Thyroid gland (tissue), 4 donors: ENCODE measurements around the gene ENOX1. TPM values are rescaled to one million over a fixed set of nuclear protein-coding genes. Genes with fewer than 3 reads are reported as not detected.

Source experiments
- DNase-seq, 2 donors: peaks; one replicate each; pipeline ENCODE4 v3.0.0-alpha.2; 2019
- H3K27ac ChIP-seq, 3 donors: fragments of 200-600 bp; sonication (generic); 1 replicate in 2 of 3; 2 replicates in 1 of 3; pipeline ENCODE4 v1.5.1; 2016 to 2019; ENCODE audit warnings: mild to moderate bottlenecking in 1 of 3, moderate library complexity in 1 of 3
- H3K27me3 ChIP-seq: fragments of 200-600 bp; sonication (generic); one replicate; pipeline ENCODE4 v1.5.1; 2019
- H3K36me3 ChIP-seq, 2 donors: fragments of 200-600 bp; sonication (generic); one replicate each; pipeline ENCODE4 v1.5.1; 2016 to 2019
- H3K4me1 ChIP-seq, 2 donors: fragments of 200-600 bp; sonication (generic); one replicate each; pipeline ENCODE4 v1.5.1; 2017 to 2019
- H3K4me3 ChIP-seq, 3 donors: fragments of 200-600 bp; sonication (generic); replicated peaks in 1 of 3; 1 replicate in 2 of 3; 2 replicates in 1 of 3; pipeline ENCODE4 v1.5.1; 2016; ENCODE audit warnings: mild to moderate bottlenecking in 1 of 3
- H3K9me3 ChIP-seq: fragments of 200-600 bp; sonication (generic); one replicate; pipeline ENCODE4 v1.5.1; 2017
- CTCF ChIP-seq, 6 experiments: fragments of 200-600 bp in 3 of 6; fragments of 450-650 bp in 3 of 6; sonication (generic) in 3 of 6; IDR thresholded peaks; one replicate each; pipeline ENCODE4 v1.5.1; 2016 to 2019; ENCODE audit warnings: antibody characterized with exemption in 6 of 6, mild to moderate bottlenecking in 2 of 6, inconsistent platforms in 1 of 6, moderate library complexity in 1 of 6
- POLR2A ChIP-seq, 2 donors: fragments of 450-650 bp; IDR thresholded peaks; one replicate each; pipeline ENCODE4 v1.6.1; 2017; ENCODE audit warnings: antibody characterized with exemption in 2 of 2, mild to moderate bottlenecking in 2 of 2, moderate library complexity in 1 of 2
- WGBS, 2 donors: methylation state at CpG; one replicate each; pipeline ENCODE4 v1.1.5; 2017; 5-methylcytosine and 5-hydroxymethylcytosine counted together
- intact Hi-C: fragments of 100-400 bp; cut with DNase I; formaldehyde crosslinking; loops from one replicate; pipeline ENCODE4 v1.15.1; 2023
- total RNA-seq, 4 donors: library from RNA; depleted of rRNA; stranded (reverse); fragments of >200 nt; gene quantifications; one replicate each; pipeline ENCODE4 v1.2.3, GENCODE V29; 2016

The ENOX1 gene
- total RNA-seq, 4 donors from 2014 or later: 0.13 to 1.8 (median 0.31) TPM

GRCh38 chr13:43483930-43484329, 302.8 kb downstream of the ENOX1 start:
- no peaks in the 10 kb centered on the region for H3K36me3 ChIP-seq
- TF ChIP-seq POLR2A (IDR thresholded peaks at IDR 0.05) (no peak), CTCF (IDR thresholded peaks at IDR 0.05) (no peak)
- no peaks in the 10 kb centered on the region for H3K9me3 ChIP-seq
- intact Hi-C loops: no loop called here
- H3K27ac ChIP-seq: no peak overlapping the region
- no peaks in the 10 kb centered on the region for H3K4me1 ChIP-seq
- 84 to 89% methylated on average over 1 of the region's 1 CpG for WGBS, 2 donors
- no peak overlapping the region for H3K4me3 ChIP-seq
- no peaks in the 10 kb centered on the region for H3K27me3 ChIP-seq
- no peak for DNase-seq

GRCh38 chr13:43482641-43483040, 304.1 kb downstream of the ENOX1 start:
- no peak for TF ChIP-seq POLR2A (IDR thresholded peaks at IDR 0.05)
- TF ChIP-seq CTCF (IDR thresholded peaks at IDR 0.05): no peak
- 89 to 94% methylated on average over 3 of the region's 3 CpGs for WGBS, 2 donors
- H3K4me1 ChIP-seq: no peaks in the 10 kb centered on the region
- no peaks in the 10 kb centered on the region for H3K36me3 ChIP-seq
- H3K9me3 ChIP-seq: no peaks in the 10 kb centered on the region
- no peak overlapping the region for H3K4me3 ChIP-seq
- no peak overlapping the region for H3K27ac ChIP-seq
- DNase-seq: no peak
- H3K27me3 ChIP-seq: no peaks in the 10 kb centered on the region
- intact Hi-C loops: no loop called here

GRCh38 chr13:43482026-43482425, 304.7 kb downstream of the ENOX1 start:
- no peak overlapping the region for H3K27ac ChIP-seq
- no peaks in the 10 kb centered on the region for H3K4me1 ChIP-seq
- 94 to 97% methylated on average over 2 of the region's 2 CpGs for WGBS, 2 donors
- no peaks in the 10 kb centered on the region for H3K27me3 ChIP-seq
- no peaks in the 10 kb centered on the region for H3K36me3 ChIP-seq
- intact Hi-C loops: no loop called here
- H3K4me3 ChIP-seq: no peak overlapping the region
- no peaks in the 10 kb centered on the region for H3K9me3 ChIP-seq
- DNase-seq: no peak
- TF ChIP-seq CTCF (IDR thresholded peaks at IDR 0.05): no peak
- TF ChIP-seq POLR2A (IDR thresholded peaks at IDR 0.05): no peak

GRCh38 chr13:43478902-43479301, 307.9 kb downstream of the ENOX1 start:
- H3K4me3 ChIP-seq: no peak overlapping the region
- intact Hi-C loops: no loop called here
- no peaks in the 10 kb centered on the region for H3K4me1 ChIP-seq
- 86 to 90% methylated on average over 4 of the region's 4 CpGs for WGBS, 2 donors
- H3K27ac ChIP-seq: no peak overlapping the region
- no peak for DNase-seq
- H3K27me3 ChIP-seq: no peaks in the 10 kb centered on the region
- H3K9me3 ChIP-seq: no peaks in the 10 kb centered on the region
- no peak for TF ChIP-seq CTCF (IDR thresholded peaks at IDR 0.05)
- TF ChIP-seq POLR2A (IDR thresholded peaks at IDR 0.05): no peak
- no peaks in the 10 kb centered on the region for H3K36me3 ChIP-seq

GRCh38 chr13:43478211-43478610, 308.6 kb downstream of the ENOX1 start:
- no peaks in the 10 kb centered on the region for H3K9me3 ChIP-seq
- no peak overlapping the region for H3K4me3 ChIP-seq
- no peak for TF ChIP-seq CTCF (IDR thresholded peaks at IDR 0.05)
- no peak for TF ChIP-seq POLR2A (IDR thresholded peaks at IDR 0.05)
- no peak overlapping the region for H3K27ac ChIP-seq
- no peaks in the 10 kb centered on the region for H3K4me1 ChIP-seq
- no peaks in the 10 kb centered on the region for H3K36me3 ChIP-seq
- intact Hi-C loops: no loop called here
- DNase-seq: no peak
- WGBS, 2 donors: 57 to 67% methylated on average over 4 of the region's 4 CpGs
- no peaks in the 10 kb centered on the region for H3K27me3 ChIP-seq
